ENCODE results near the gene CKMT2.
A peak's percentile ranks its signal among the peaks of the same experiment; 100 is the strongest.

CKMT2 gene

GRCh38 chr5:81233080-81233634 lies at the start of gene CKMT2:
CKMT2 (plus strand) TSS chr5:81233322; CDS start chr5:81251133, 17,811 bp downstream.
- no peak within 1 kb of the TSS for H2AFZ ChIP-seq (ENCODE audit: low read depth, low read length)
- ATAC-seq (ENCODE audit: insufficient read depth, low read depth) (no peak), DNase-seq (no peak)
- H3K9me3 ChIP-seq (ENCODE audit: insufficient read depth, low read length, severe bottlenecking): no peaks in the 10 kb centered on the region
- TF ChIP-seq EZH2 (IDR thresholded peaks at IDR 0.05; ENCODE audit: borderline replicate concordance, low read depth, low read length, severe bottlenecking) (no peak), CTCF (IDR thresholded peaks at IDR 0.05; ENCODE audit: borderline replicate concordance, extremely low read depth, low read length, poor library complexity, severe bottlenecking) (no peak)
- H4K20me1 ChIP-seq (ENCODE audit: insufficient read depth, low read length): no peaks in the 10 kb centered on the region
- no peak within 1 kb of the TSS for H3K4me3 ChIP-seq (ENCODE audit: low read depth in 1 of 2, low read length in 2 of 2)
- H3K79me2 ChIP-seq (ENCODE audit: insufficient read depth, low read length): no peaks in the 10 kb centered on the region
- peaks cover 19% of the 10 kb centered on the region for H3K4me1 ChIP-seq (ENCODE audit: insufficient read depth, low read length)
- no peaks in the 10 kb centered on the region for H3K27me3 ChIP-seq (ENCODE audit: insufficient read depth, low read length, poor library complexity)
- no peaks in the 10 kb centered on the region for H3K36me3 ChIP-seq (ENCODE audit: insufficient read depth, low read length)
- no peak within 1 kb of the TSS for H3K9ac ChIP-seq (ENCODE audit: low read depth, low read length)
- peak within 1 kb of the TSS; percentile 74 for H3K27ac ChIP-seq (ENCODE audit: low read length)
- H3K4me2 ChIP-seq (ENCODE audit: insufficient read depth, low read length): no peak within 1 kb of the TSS

- no peak for TF ChIP-seq EZH2 (IDR thresholded peaks at IDR 0.05; ENCODE audit: borderline replicate concordance, low read depth, low read length, severe bottlenecking)
- Histone ChIP-seq H4K20me1 (ENCODE audit: insufficient read depth, low read length) (no peaks in the 10 kb centered on the region), H3K4me1 (ENCODE audit: insufficient read depth, low read length) (no peaks in the 10 kb centered on the region), H3K9me3 (ENCODE audit: insufficient read depth, low read length, severe bottlenecking) (no peaks in the 10 kb centered on the region), H2AFZ (ENCODE audit: low read depth, low read length) (no peak overlapping the region), H3K4me3 (ENCODE audit: low read depth in 1 of 2, low read length in 2 of 2) (no peak overlapping the region), H3K9ac (ENCODE audit: low read depth, low read length) (no peak overlapping the region), H3K79me2 (ENCODE audit: insufficient read depth, low read length) (no peaks in the 10 kb centered on the region), H3K27me3 (ENCODE audit: insufficient read depth, low read length, poor library complexity) (no peaks in the 10 kb centered on the region), H3K36me3 (ENCODE audit: insufficient read depth, low read length) (no peaks in the 10 kb centered on the region), H3K27ac (ENCODE audit: low read length) (no peak overlapping the region), H3K4me2 (ENCODE audit: insufficient read depth, low read length) (no peak overlapping the region)
- DNase-seq: no peak
- no peak for ATAC-seq (ENCODE audit: insufficient read depth, low read depth)
These were observed 49.0 kb upstream of the CKMT2 start for GRCh38 chr5:81183811-81184748.

GRCh38 chr5:81184749-81185110 lies 48.4 kb upstream of the CKMT2 start:
- H3K9ac ChIP-seq (ENCODE audit: low read depth, low read length): no peak overlapping the region
- TF ChIP-seq EZH2 (IDR thresholded peaks at IDR 0.05; ENCODE audit: borderline replicate concordance, low read depth, low read length, severe bottlenecking): no peak
- no peak for TF ChIP-seq CTCF (IDR thresholded peaks at IDR 0.05; ENCODE audit: borderline replicate concordance, extremely low read depth, low read length, poor library complexity, severe bottlenecking)
- H3K4me3 ChIP-seq (ENCODE audit: low read depth in 1 of 2, low read length in 2 of 2): no peak overlapping the region
- H4K20me1 ChIP-seq (ENCODE audit: insufficient read depth, low read length): no peaks in the 10 kb centered on the region
- H3K27ac ChIP-seq (ENCODE audit: low read length): no peak overlapping the region
- no peaks in the 10 kb centered on the region for H3K9me3 ChIP-seq (ENCODE audit: insufficient read depth, low read length, severe bottlenecking)
- H3K4me2 ChIP-seq (ENCODE audit: insufficient read depth, low read length): no peak overlapping the region
- no peak overlapping the region for H2AFZ ChIP-seq (ENCODE audit: low read depth, low read length)
- H3K79me2 ChIP-seq (ENCODE audit: insufficient read depth, low read length): no peaks in the 10 kb centered on the region
- H3K4me1 ChIP-seq (ENCODE audit: insufficient read depth, low read length): no peaks in the 10 kb centered on the region
- ATAC-seq (ENCODE audit: insufficient read depth, low read depth) (no peak), DNase-seq (no peak)
- H3K27me3 ChIP-seq (ENCODE audit: insufficient read depth, low read length, poor library complexity): no peaks in the 10 kb centered on the region
- no peaks in the 10 kb centered on the region for H3K36me3 ChIP-seq (ENCODE audit: insufficient read depth, low read length)

- Histone ChIP-seq H3K4me3 (ENCODE audit: low read depth in 1 of 2, low read length in 2 of 2) (no peak overlapping the region), H3K27me3 (ENCODE audit: insufficient read depth, low read length, poor library complexity) (no peaks in the 10 kb centered on the region), H3K9ac (ENCODE audit: low read depth, low read length) (no peak overlapping the region), H3K36me3 (ENCODE audit: insufficient read depth, low read length) (no peaks in the 10 kb centered on the region), H3K9me3 (ENCODE audit: insufficient read depth, low read length, severe bottlenecking) (no peaks in the 10 kb centered on the region), H3K4me1 (ENCODE audit: insufficient read depth, low read length) (no peaks in the 10 kb centered on the region), H2AFZ (ENCODE audit: low read depth, low read length) (no peak overlapping the region), H4K20me1 (ENCODE audit: insufficient read depth, low read length) (no peaks in the 10 kb centered on the region), H3K27ac (ENCODE audit: low read length) (no peak overlapping the region), H3K79me2 (ENCODE audit: insufficient read depth, low read length) (no peaks in the 10 kb centered on the region), H3K4me2 (ENCODE audit: insufficient read depth, low read length) (no peak overlapping the region)
- ATAC-seq (ENCODE audit: insufficient read depth, low read depth) (no peak), DNase-seq (no peak)
- TF ChIP-seq CTCF (IDR thresholded peaks at IDR 0.05; ENCODE audit: borderline replicate concordance, extremely low read depth, low read length, poor library complexity, severe bottlenecking) (no peak), EZH2 (IDR thresholded peaks at IDR 0.05; ENCODE audit: borderline replicate concordance, low read depth, low read length, severe bottlenecking) (no peak)
These were observed 45.2 kb upstream of the CKMT2 start for GRCh38 chr5:81187885-81188284.
